GM23248 (cell line): Measurements from ENCODE around the gene SURF4.

Experiments used
- EZH2 ChIP-seq: fragments of 200-600 bp; sonication (generic); IDR thresholded peaks from 2 replicates; pipeline ENCODE4 v1.6.1; 2018; ENCODE audit warnings: antibody characterized with exemption, mild to moderate bottlenecking; ENCODE audit not compliant: insufficient read depth, poor library complexity, severe bottlenecking
- EZH2phosphoT487 ChIP-seq: fragments of 200-600 bp; sonication (generic); IDR thresholded peaks from 2 replicates; pipeline ENCODE4 v1.6.1; 2018; ENCODE audit warnings: antibody characterized with exemption, moderate library complexity, mild to moderate bottlenecking, low read depth; ENCODE audit not compliant: insufficient read depth

DNA sequence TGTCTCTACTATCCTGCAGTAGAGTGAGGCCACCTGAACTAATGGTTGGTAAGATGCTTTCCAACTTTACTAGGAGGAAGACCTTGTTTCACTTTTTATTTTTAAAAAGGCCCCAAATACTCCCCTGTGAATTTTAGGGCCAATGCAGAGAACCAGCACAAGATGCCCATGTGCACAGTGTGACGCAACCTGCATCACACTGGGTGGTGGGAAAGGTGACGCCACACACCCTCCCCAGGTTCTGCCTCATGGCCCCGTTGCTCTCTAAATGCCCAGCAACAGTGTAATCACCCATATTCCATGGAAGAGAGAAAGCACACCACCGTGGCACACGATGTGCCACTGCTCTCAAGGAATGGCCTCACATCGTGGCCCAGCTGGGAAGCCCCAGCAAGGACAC lies 6.4 kb downstream of the SURF4 start:
- TF ChIP-seq EZH2phosphoT487, result no peak
- no peak for TF ChIP-seq EZH2
